Measurements from ENCODE around the gene LBR. TPM values are rescaled to one million over a fixed set of nuclear protein-coding genes. Genes with fewer than 3 reads are reported as not detected.

LBR gene
- total RNA-seq, 1 donor from 2014 or later: 48.8 TPM

Other genes with a start within 250 kb of the LBR start
- 80.8 TPM for gene ENAH, start 225.1 kb upstream of the LBR start, total RNA-seq

Data from sciatic nerve (tissue), 1 donor.